ENCODE data around the gene DYNLRB1. TPM values are rescaled to one million over a fixed set of nuclear protein-coding genes. Genes with fewer than 3 reads are reported as not detected.
A peak's percentile ranks its signal among the peaks of the same experiment; 100 is the strongest.

Gene DYNLRB1
- total and polyA plus RNA-seq, 10 of the 15 experiments (the other 5 are each of a cell fraction or from before 2014, with no cell fraction given), result 87.9 to 313 (median 153) TPM

DNA sequence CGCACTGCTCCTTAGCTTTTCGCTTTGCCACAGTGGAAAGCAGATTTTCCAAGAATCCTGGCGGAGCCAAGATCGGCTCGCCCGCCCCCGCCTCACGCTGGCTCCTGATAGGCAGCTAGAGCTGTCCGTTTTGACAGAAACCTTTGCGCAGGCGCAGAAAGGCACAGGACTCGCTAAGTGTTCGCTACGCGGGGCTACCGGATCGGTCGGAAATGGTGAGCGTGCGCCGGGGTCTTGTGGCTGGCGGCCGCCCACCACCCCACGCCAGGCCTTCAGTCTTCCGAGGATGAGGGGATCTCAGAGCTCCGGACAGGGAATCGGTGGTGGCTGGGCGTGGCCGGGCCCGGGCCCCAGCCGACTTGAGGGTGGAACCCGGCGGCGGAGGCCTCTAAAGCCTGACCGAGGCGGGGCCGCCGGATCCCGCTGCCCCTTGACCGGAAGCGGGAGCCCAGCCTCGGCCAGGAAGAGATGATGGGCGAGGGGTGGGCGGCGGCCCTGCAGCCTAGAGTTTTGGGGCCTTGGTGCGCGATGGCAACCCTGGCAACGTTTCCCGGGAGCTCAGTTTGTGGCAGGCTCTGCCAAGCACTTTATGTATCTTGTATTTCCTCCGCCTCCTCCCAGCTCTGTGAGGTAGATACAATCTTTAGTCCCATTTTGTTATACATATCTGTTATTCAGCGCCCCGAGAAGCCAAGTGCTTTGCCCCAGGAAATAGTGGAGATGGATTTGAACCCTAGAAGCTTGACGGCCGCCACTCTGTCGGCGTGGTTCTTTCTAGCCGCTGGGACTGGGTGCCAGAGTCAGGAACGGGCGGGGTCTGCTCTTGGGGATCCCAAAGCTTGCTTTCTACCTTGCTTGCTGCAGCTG, at the start of gene DYNLRB1 (continued):
- TF ChIP-seq, protein P1, sequence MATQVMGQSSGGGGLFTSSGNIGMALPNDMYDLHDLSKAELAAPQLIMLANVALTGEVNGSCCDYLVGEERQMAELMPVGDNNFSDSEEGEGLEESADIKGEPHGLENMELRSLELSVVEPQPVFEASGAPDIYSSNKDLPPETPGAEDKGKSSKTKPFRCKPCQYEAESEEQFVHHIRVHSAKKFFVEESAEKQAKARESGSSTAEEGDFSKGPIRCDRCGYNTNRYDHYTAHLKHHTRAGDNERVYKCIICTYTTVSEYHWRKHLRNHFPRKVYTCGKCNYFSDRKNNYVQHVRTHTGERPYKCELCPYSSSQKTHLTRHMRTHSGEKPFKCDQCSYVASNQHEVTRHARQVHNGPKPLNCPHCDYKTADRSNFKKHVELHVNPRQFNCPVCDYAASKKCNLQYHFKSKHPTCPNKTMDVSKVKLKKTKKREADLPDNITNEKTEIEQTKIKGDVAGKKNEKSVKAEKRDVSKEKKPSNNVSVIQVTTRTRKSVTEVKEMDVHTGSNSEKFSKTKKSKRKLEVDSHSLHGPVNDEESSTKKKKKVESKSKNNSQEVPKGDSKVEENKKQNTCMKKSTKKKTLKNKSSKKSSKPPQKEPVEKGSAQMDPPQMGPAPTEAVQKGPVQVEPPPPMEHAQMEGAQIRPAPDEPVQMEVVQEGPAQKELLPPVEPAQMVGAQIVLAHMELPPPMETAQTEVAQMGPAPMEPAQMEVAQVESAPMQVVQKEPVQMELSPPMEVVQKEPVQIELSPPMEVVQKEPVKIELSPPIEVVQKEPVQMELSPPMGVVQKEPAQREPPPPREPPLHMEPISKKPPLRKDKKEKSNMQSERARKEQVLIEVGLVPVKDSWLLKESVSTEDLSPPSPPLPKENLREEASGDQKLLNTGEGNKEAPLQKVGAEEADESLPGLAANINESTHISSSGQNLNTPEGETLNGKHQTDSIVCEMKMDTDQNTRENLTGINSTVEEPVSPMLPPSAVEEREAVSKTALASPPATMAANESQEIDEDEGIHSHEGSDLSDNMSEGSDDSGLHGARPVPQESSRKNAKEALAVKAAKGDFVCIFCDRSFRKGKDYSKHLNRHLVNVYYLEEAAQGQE (IDR thresholded peaks at IDR 0.05; ENCODE audit: low read depth, low read length), result no peak
- TF ChIP-seq TCF12 (IDR thresholded peaks at IDR 0.05; ENCODE audit: low read depth, low read length) (no peak), LARP7 (IDR thresholded peaks at IDR 0.05) (peak; percentile 85), MXI1 (IDR thresholded peaks at IDR 0.05; ENCODE audit: low read depth, low read length) (0 out of 2 replicates have a peak, but pooled peaks have one; percentile 13), KLF5 (IDR thresholded peaks at IDR 0.05; ENCODE audit: partially characterized antibody) (peak; percentile 4), CBX5 (IDR thresholded peaks at IDR 0.05; ENCODE audit: low read depth) (no peak), RELA (IDR thresholded peaks at IDR 0.05; ENCODE audit: borderline replicate concordance, partially characterized antibody) (no peak), CREB1 (IDR thresholded peaks at IDR 0.05; ENCODE audit: low read depth) (no peak; the same call in 1 of the 2 replicates), NFYA (IDR thresholded peaks at IDR 0.05; ENCODE audit: borderline replicate concordance, low read depth, low read length) (no peak; the same call in 1 of the 2 replicates), CHD4 (IDR thresholded peaks at IDR 0.05) (no peak), E2F4 (IDR thresholded peaks at IDR 0.05; ENCODE audit: low read depth, low read length) (no peak), JUND (IDR thresholded peaks at IDR 0.05; ENCODE audit: low read depth, low read length) (no peak), FOXK2 (IDR thresholded peaks at IDR 0.05) (no peak), ZNF24 (IDR thresholded peaks at IDR 0.05) (no peak), SMAD1 (IDR thresholded peaks at IDR 0.05; ENCODE audit: low read depth, partially characterized antibody) (no peak), ASH2L (IDR thresholded peaks at IDR 0.05; ENCODE audit: borderline replicate concordance, low read depth) (peak; percentile 79; the same call in 1 of the 2 replicates), SP1 (IDR thresholded peaks at IDR 0.05; ENCODE audit: low read depth, low read length) (peak; percentile 71), CHD2 (IDR thresholded peaks at IDR 0.05; ENCODE audit: borderline replicate concordance, low read depth, low read length) (no peak; the same call in 1 of the 2 replicates), BACH1 (IDR thresholded peaks at IDR 0.05; ENCODE audit: borderline replicate concordance) (0 out of 2 replicates have a peak, but pooled peaks have one; percentile 48), MEF2B (IDR thresholded peaks at IDR 0.05; ENCODE audit: partially characterized antibody, poor library complexity, severe bottlenecking) (no peak), NR2C2 (IDR thresholded peaks at IDR 0.05; ENCODE audit: borderline replicate concordance, control insufficient read depth, insufficient read length, low read depth) (no peak), ZNF217 (IDR thresholded peaks at IDR 0.05) (no peak)
- TF ChIP-seq, protein P2, sequence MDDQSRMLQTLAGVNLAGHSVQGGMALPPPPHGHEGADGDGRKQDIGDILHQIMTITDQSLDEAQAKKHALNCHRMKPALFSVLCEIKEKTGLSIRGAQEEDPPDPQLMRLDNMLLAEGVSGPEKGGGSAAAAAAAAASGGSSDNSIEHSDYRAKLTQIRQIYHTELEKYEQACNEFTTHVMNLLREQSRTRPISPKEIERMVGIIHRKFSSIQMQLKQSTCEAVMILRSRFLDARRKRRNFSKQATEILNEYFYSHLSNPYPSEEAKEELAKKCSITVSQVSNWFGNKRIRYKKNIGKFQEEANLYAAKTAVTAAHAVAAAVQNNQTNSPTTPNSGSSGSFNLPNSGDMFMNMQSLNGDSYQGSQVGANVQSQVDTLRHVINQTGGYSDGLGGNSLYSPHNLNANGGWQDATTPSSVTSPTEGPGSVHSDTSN (IDR thresholded peaks at IDR 0.05; ENCODE audit: insufficient replicate concordance, low read depth, low read length), result peak; percentile 96
- TF ChIP-seq, protein P3, sequence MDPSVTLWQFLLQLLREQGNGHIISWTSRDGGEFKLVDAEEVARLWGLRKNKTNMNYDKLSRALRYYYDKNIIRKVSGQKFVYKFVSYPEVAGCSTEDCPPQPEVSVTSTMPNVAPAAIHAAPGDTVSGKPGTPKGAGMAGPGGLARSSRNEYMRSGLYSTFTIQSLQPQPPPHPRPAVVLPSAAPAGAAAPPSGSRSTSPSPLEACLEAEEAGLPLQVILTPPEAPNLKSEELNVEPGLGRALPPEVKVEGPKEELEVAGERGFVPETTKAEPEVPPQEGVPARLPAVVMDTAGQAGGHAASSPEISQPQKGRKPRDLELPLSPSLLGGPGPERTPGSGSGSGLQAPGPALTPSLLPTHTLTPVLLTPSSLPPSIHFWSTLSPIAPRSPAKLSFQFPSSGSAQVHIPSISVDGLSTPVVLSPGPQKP (IDR thresholded peaks at IDR 0.05; ENCODE audit: low read depth, low read length), result 0 out of 2 replicates have a peak, but pooled peaks have one; percentile 44
